ENCODE measurements around the gene NTM. TPM values are rescaled to one million over a fixed set of nuclear protein-coding genes. Genes with fewer than 3 reads are reported as not detected.

The NTM gene
- total and polyA plus RNA-seq, 5 donors: 35.0 to 148 (median 88.2) TPM

DNA sequence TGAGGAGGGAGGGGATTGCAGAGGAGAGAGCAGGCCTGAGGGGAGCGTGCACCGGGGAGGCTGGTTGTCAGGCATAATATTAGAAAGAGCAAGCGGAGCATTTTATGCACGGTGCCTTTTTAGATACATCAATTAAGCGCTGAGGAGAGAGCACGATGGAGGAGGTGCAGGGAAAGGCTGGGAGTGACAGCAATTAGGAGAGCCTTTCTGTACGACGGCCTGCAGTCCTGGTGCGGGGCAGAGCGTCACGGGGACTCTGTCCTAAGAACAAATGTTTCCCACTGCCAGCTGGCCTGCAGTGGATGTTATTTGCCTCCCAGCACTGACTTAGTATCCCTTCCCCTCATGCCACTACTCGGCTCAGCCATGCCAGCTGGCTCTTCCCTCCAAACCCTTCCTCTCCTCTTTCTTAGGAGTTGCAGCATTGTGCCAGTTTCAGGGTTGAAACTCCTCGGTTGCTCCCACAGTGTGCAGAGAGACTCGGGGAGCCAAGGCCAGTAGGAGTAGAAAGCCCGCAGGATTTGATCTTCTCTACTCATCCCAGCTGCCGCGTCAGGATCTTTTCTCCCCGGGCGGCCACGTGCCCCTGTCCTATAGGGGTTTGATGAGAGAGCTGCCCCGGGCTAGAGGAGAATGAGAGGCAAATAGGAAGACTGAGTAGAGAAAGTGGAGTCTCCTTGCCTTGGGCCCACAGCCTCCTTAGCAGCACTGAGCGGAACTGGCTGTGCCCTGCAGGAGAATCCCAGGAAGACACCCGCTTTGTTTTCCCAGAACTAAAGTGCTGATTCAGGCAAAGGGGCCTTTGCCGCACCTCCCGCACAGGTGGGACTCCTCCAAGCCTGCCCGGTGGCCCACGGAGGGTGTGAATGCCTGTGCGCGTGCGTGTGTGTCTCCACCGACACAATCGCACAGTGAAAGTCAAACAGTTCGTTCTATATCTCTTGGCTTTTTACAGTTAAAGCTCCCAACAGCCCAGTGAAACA is 875.3 kb downstream of the NTM start:
- ATAC-seq (peak; percentile 45 to 59), DNase-seq (no peak)
- Histone ChIP-seq H3K4me1 (ENCODE audit: control insufficient read depth, insufficient read depth, low read length) (no peaks in the 10 kb centered on the region), H3K4me3 (ENCODE audit: low read length) (no peak overlapping the region), H3K9me3 (ENCODE audit: control insufficient read depth, low read length) (no peaks in the 10 kb centered on the region), H3K27ac (ENCODE audit: low read length) (peak overlapping the region; percentile 19), H3K27me3 (ENCODE audit: control insufficient read depth, insufficient read depth) (no peaks in the 10 kb centered on the region)
- WGBS: 79% methylated on average over 33 of the region's 33 CpGs
- intact Hi-C loops (cut with DNase I): no loop called here

DNA sequence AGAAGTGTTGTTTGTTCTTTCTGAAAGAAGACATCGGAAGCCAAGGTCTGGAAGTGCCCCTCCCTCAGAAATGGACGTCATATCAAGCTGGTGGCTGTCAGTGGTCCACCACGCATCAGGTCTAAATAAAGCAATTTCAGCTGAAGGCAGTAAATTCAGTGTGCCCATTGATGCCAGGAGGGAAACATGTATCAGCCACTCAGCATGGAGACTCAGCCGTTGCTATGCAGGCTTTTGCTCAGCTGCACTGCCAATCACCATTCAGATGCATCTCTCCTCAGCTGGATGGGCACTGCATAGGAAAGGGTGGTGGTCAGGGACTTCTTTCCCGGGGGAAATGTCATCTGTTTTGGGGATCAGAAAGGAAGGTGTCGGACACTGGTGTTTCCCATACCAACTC is 878.2 kb downstream of the NTM start:
- Histone ChIP-seq H3K27ac (ENCODE audit: low read length) (no peak overlapping the region), H3K27me3 (ENCODE audit: control insufficient read depth, insufficient read depth) (no peaks in the 10 kb centered on the region), H3K9me3 (ENCODE audit: control insufficient read depth, low read length) (no peaks in the 10 kb centered on the region), H3K4me1 (ENCODE audit: control insufficient read depth, insufficient read depth, low read length) (peaks cover 1% of the 10 kb centered on the region), H3K4me3 (ENCODE audit: low read length) (no peak overlapping the region)
- no peak for DNase-seq
- intact Hi-C loops (cut with DNase I): no loop called here
- ATAC-seq: no peak
- 76% methylated on average over 6 of the region's 6 CpGs for whole genome bisulfite sequencing

- H3K27me3 ChIP-seq (ENCODE audit: control insufficient read depth, insufficient read depth): no peaks in the 10 kb centered on the region
- 60% methylated on average over 5 of the region's 5 CpGs for WGBS
Measured at GRCh38 chr11:132249256-132249655, 878.8 kb downstream of the NTM start.

GRCh38 chr11:132251061-132251460 is 880.6 kb downstream of the NTM start:
- no peak for ATAC-seq
- no peaks in the 10 kb centered on the region for H3K9me3 ChIP-seq (ENCODE audit: control insufficient read depth, low read length)

More at GRCh38 chr11:132249256-132249655, 878.8 kb downstream of the NTM start:
- Histone ChIP-seq H3K4me1 (ENCODE audit: control insufficient read depth, insufficient read depth, low read length) (peaks cover 2% of the 10 kb centered on the region), H3K27ac (ENCODE audit: low read length) (no peak overlapping the region), H3K4me3 (ENCODE audit: low read length) (no peak overlapping the region), H3K9me3 (ENCODE audit: control insufficient read depth, low read length) (no peaks in the 10 kb centered on the region)
- ATAC-seq (no peak), DNase-seq (no peak)
- intact Hi-C loops (cut with DNase I): no loop called here

DNA sequence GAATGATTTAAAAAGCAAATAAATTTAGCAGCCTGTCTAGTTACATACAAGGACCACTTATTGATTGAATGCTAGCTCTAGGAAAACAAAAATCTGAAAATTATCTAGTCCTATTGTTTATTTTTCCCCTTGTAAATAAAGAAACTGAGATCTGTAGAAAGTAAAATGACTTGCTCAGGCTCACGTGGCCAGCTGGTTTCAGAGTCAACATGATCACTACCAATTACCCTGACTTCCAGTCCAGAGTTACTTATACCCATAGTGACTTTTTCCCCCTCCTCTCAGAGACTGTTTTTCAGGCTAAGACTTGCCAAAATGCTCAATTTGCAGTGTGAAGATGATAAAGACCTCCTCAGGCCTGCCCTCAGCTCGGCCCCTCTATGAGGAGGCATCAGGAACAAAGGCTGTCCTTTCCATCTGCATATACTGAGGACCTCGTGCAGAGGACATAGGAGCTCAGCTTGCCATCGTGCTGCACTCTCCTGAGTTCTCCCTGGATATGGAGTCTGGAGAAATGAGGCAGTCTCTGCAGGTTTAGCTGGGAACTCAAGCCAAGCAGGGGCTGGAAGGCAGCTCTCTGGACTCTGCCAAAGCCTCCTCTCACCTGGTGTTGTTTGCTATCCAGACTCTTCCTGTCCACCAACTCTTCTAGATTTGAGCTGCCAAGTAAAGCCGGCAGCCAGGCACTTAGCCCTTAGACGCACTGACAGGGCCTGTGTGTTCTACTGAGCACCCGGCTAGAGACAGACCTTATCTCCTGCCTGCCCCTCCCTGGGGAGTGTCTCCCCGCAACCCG is 883.3 kb downstream of the NTM start:
- Histone ChIP-seq H3K4me3 (ENCODE audit: low read length) (no peak overlapping the region), H3K27ac (ENCODE audit: low read length) (no peak overlapping the region), H3K27me3 (ENCODE audit: control insufficient read depth, insufficient read depth) (no peaks in the 10 kb centered on the region), H3K4me1 (ENCODE audit: control insufficient read depth, insufficient read depth, low read length) (peaks cover 3% of the 10 kb centered on the region), H3K9me3 (ENCODE audit: control insufficient read depth, low read length) (no peaks in the 10 kb centered on the region)
- no peak for DNase-seq
- intact Hi-C loops (cut with DNase I): no loop called here
- peak; percentile 47 to 48 for ATAC-seq
- 58% methylated on average over 9 of the region's 9 CpGs for WGBS

More at GRCh38 chr11:132251061-132251460, 880.6 kb downstream of the NTM start:
- Histone ChIP-seq H3K4me3 (ENCODE audit: low read length) (no peak overlapping the region), H3K27me3 (ENCODE audit: control insufficient read depth, insufficient read depth) (no peaks in the 10 kb centered on the region), H3K4me1 (ENCODE audit: control insufficient read depth, insufficient read depth, low read length) (peaks cover 2% of the 10 kb centered on the region), H3K27ac (ENCODE audit: low read length) (no peak overlapping the region)
- intact Hi-C loops (cut with DNase I): no loop called here
- WGBS: 86% methylated on average over 1 of the region's 1 CpG
- no peak for DNase-seq

DNA sequence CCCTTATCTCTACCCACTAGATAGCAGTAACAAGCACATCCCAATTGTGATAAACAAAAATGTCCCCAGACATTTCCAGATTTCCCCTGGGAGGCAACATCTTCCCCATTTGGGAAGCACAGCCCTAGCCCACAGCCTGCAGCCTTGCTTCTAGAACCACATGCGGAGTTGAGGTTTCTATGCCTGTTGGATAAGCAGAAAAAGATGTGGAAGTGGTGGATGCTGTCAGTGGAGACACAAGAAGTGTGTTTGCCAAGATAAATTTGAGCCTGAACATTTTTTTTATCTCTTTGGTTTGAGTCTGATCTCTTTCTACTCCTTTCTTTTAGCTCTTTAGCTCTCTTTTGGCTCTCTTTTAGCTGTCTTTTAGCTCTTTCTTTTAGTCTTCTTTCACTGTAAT is 884.5 kb downstream of the NTM start:
- Histone ChIP-seq H3K4me1 (ENCODE audit: control insufficient read depth, insufficient read depth, low read length) (peaks cover 3% of the 10 kb centered on the region), H3K9me3 (ENCODE audit: control insufficient read depth, low read length) (no peaks in the 10 kb centered on the region), H3K27ac (ENCODE audit: low read length) (no peak overlapping the region), H3K27me3 (ENCODE audit: control insufficient read depth, insufficient read depth) (no peaks in the 10 kb centered on the region), H3K4me3 (ENCODE audit: low read length) (no peak overlapping the region)
- intact Hi-C loops (cut with DNase I): no loop called here
- ATAC-seq: no peak
- DNase-seq: no peak
- WGBS: 74% methylated on average over 1 of the region's 1 CpG

- no peak overlapping the region for H3K4me3 ChIP-seq (ENCODE audit: low read length)
- ATAC-seq (peak; percentile 49 to 57), DNase-seq (no peak)
- no peaks in the 10 kb centered on the region for H3K9me3 ChIP-seq (ENCODE audit: control insufficient read depth, low read length)
- no peak overlapping the region for H3K27ac ChIP-seq (ENCODE audit: low read length)
- 68% methylated on average over 17 of the region's 17 CpGs for WGBS
- intact Hi-C loops (cut with DNase I): no loop called here
- H3K4me1 ChIP-seq (ENCODE audit: control insufficient read depth, insufficient read depth, low read length): peaks cover 3% of the 10 kb centered on the region
- H3K27me3 ChIP-seq (ENCODE audit: control insufficient read depth, insufficient read depth): no peaks in the 10 kb centered on the region
Measured at GRCh38 chr11:132256528-132257279, 886.3 kb downstream of the NTM start.

DNA sequence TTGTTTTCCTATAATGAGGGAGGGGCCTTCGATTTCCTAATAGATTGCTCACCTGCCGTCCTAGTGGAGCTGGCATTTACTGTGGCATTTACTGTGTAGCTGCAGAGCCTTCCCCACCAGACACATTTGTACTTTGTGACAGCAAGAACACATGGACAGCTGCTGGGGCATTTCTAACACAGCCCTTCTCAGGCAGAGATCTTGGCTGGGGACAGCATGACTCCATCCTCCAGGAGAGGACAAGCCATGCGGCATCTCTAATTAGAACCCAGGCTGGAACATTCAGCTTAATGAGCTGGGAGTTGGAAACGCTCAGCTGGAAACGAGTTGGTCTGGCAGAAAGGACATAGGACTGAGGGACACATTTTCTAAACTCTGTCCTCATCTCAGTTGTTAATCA is 887.5 kb downstream of the NTM start:
- H3K9me3 ChIP-seq (ENCODE audit: control insufficient read depth, low read length): no peaks in the 10 kb centered on the region
- ATAC-seq: no peak
- intact Hi-C loops (cut with DNase I): no loop called here

GRCh38 chr11:132258875-132259274 is 888.5 kb downstream of the NTM start:
- H3K27ac ChIP-seq (ENCODE audit: low read length): no peak overlapping the region
- intact Hi-C loops (cut with DNase I): no loop called here
- no peaks in the 10 kb centered on the region for H3K27me3 ChIP-seq (ENCODE audit: control insufficient read depth, insufficient read depth)
- DNase-seq (no peak), ATAC-seq (no peak)
- no peaks in the 10 kb centered on the region for H3K9me3 ChIP-seq (ENCODE audit: control insufficient read depth, low read length)
- H3K4me3 ChIP-seq (ENCODE audit: low read length): no peak overlapping the region
- 79% methylated on average over 1 of the region's 1 CpG for WGBS
- peaks cover 4% of the 10 kb centered on the region for H3K4me1 ChIP-seq (ENCODE audit: control insufficient read depth, insufficient read depth, low read length)

More for the DNA sequence above, 887.5 kb downstream of the NTM start:
- Histone ChIP-seq H3K27ac (ENCODE audit: low read length) (no peak overlapping the region), H3K27me3 (ENCODE audit: control insufficient read depth, insufficient read depth) (no peaks in the 10 kb centered on the region), H3K4me3 (ENCODE audit: low read length) (no peak overlapping the region), H3K4me1 (ENCODE audit: control insufficient read depth, insufficient read depth, low read length) (peaks cover 6% of the 10 kb centered on the region)
- DNase-seq: no peak
- WGBS: 78% methylated on average over 5 of the region's 5 CpGs

- Histone ChIP-seq H3K9me3 (ENCODE audit: control insufficient read depth, low read length) (no peaks in the 10 kb centered on the region), H3K27ac (ENCODE audit: low read length) (no peak overlapping the region), H3K4me1 (ENCODE audit: control insufficient read depth, insufficient read depth, low read length) (peaks cover 4% of the 10 kb centered on the region), H3K4me3 (ENCODE audit: low read length) (no peak overlapping the region), H3K27me3 (ENCODE audit: control insufficient read depth, insufficient read depth) (no peaks in the 10 kb centered on the region)
- DNase-seq: no peak
- intact Hi-C loops (cut with DNase I): no loop called here
- ATAC-seq: no peak
- 86% methylated on average over 7 of the region's 7 CpGs for WGBS
Measured at GRCh38 chr11:132260636-132261035, 890.2 kb downstream of the NTM start.
